IPS-18a (cell line): ENCODE data around the gene LYRM4.

Experiments
- H3K27ac ChIP-seq: one replicate; pipeline ENCODE4 v1.5.1; 2013; ENCODE audit warnings: low read length
- H3K27me3 ChIP-seq: one replicate; pipeline ENCODE4 v1.6.1; 2013; ENCODE audit warnings: mild to moderate bottlenecking, low read length; ENCODE audit not compliant: control insufficient read depth, insufficient read depth
- H3K36me3 ChIP-seq: one replicate; pipeline ENCODE4 v1.6.1; 2013; ENCODE audit warnings: low read depth, low read length; ENCODE audit not compliant: control insufficient read depth
- H3K4me1 ChIP-seq: one replicate; pipeline ENCODE4 v1.6.1; 2013; ENCODE audit warnings: low read depth, low read length; ENCODE audit not compliant: control insufficient read depth
- H3K4me3 ChIP-seq: one replicate; pipeline ENCODE4 v1.5.1; 2013; ENCODE audit warnings: low read length
- H3K9ac ChIP-seq: one replicate; pipeline ENCODE4 v1.6.1; 2013; ENCODE audit warnings: mild to moderate bottlenecking, low read length, moderate library complexity
- H3K9me3 ChIP-seq: one replicate; pipeline ENCODE4 v1.6.1; 2013; ENCODE audit warnings: low read depth, low read length; ENCODE audit not compliant: control insufficient read depth

LYRM4 gene

GRCh38 chr6:5112066-5112799 lies 148.5 kb downstream of the LYRM4 start:
- H3K4me3 ChIP-seq: no peak overlapping the region
- H3K9ac ChIP-seq: no peak overlapping the region
- H3K4me1 ChIP-seq: no peaks in the 10 kb centered on the region
- no peak overlapping the region for H3K27ac ChIP-seq
- H3K36me3 ChIP-seq: no peaks in the 10 kb centered on the region
- no peaks in the 10 kb centered on the region for H3K27me3 ChIP-seq
- no peaks in the 10 kb centered on the region for H3K9me3 ChIP-seq

- H3K27ac ChIP-seq: no peak overlapping the region
- H3K27me3 ChIP-seq: no peaks in the 10 kb centered on the region
- no peak overlapping the region for H3K9ac ChIP-seq
- no peaks in the 10 kb centered on the region for H3K36me3 ChIP-seq
- no peaks in the 10 kb centered on the region for H3K4me1 ChIP-seq
- H3K4me3 ChIP-seq: no peak overlapping the region
- no peaks in the 10 kb centered on the region for H3K9me3 ChIP-seq
These were observed 149.1 kb downstream of the LYRM4 start for GRCh38 chr6:5111626-5112025.

- Histone ChIP-seq H3K27ac (no peak overlapping the region), H3K9ac (no peak overlapping the region), H3K9me3 (no peaks in the 10 kb centered on the region), H3K4me1 (no peaks in the 10 kb centered on the region), H3K27me3 (no peaks in the 10 kb centered on the region), H3K4me3 (no peak overlapping the region), H3K36me3 (no peaks in the 10 kb centered on the region)
These were observed 150.5 kb downstream of the LYRM4 start for GRCh38 chr6:5110246-5110645.

GRCh38 chr6:5109436-5109835 lies 151.3 kb downstream of the LYRM4 start:
- Histone ChIP-seq H3K27ac (no peak overlapping the region), H3K4me1 (no peaks in the 10 kb centered on the region), H3K9me3 (no peaks in the 10 kb centered on the region), H3K27me3 (no peaks in the 10 kb centered on the region), H3K36me3 (no peaks in the 10 kb centered on the region), H3K9ac (no peak overlapping the region), H3K4me3 (no peak overlapping the region)

- H3K4me3 ChIP-seq: no peak overlapping the region
- no peaks in the 10 kb centered on the region for H3K9me3 ChIP-seq
- H3K9ac ChIP-seq: no peak overlapping the region
- no peaks in the 10 kb centered on the region for H3K27me3 ChIP-seq
- no peaks in the 10 kb centered on the region for H3K4me1 ChIP-seq
- H3K27ac ChIP-seq: no peak overlapping the region
- no peaks in the 10 kb centered on the region for H3K36me3 ChIP-seq
These were observed 152.1 kb downstream of the LYRM4 start for GRCh38 chr6:5108536-5109150.

- H3K27ac ChIP-seq: no peak overlapping the region
- no peaks in the 10 kb centered on the region for H3K4me1 ChIP-seq
- H3K9ac ChIP-seq: no peak overlapping the region
These were observed 152.7 kb downstream of the LYRM4 start for GRCh38 chr6:5108068-5108467.

GRCh38 chr6:5107341-5107740 lies 153.4 kb downstream of the LYRM4 start:
- H3K36me3 ChIP-seq: no peaks in the 10 kb centered on the region
- no peaks in the 10 kb centered on the region for H3K27me3 ChIP-seq
- no peak overlapping the region for H3K27ac ChIP-seq
- no peaks in the 10 kb centered on the region for H3K4me1 ChIP-seq
- H3K4me3 ChIP-seq: no peak overlapping the region
- H3K9me3 ChIP-seq: no peaks in the 10 kb centered on the region
- H3K9ac ChIP-seq: no peak overlapping the region

More at GRCh38 chr6:5108068-5108467, 152.7 kb downstream of the LYRM4 start:
- Histone ChIP-seq H3K4me3 (no peak overlapping the region), H3K36me3 (no peaks in the 10 kb centered on the region), H3K9me3 (no peaks in the 10 kb centered on the region), H3K27me3 (no peaks in the 10 kb centered on the region)

- no peak overlapping the region for H3K27ac ChIP-seq
- no peak overlapping the region for H3K4me3 ChIP-seq
- H3K27me3 ChIP-seq: no peaks in the 10 kb centered on the region
- H3K9me3 ChIP-seq: no peaks in the 10 kb centered on the region
- H3K36me3 ChIP-seq: no peaks in the 10 kb centered on the region
- H3K4me1 ChIP-seq: no peaks in the 10 kb centered on the region
- H3K9ac ChIP-seq: no peak overlapping the region
These were observed 155.6 kb downstream of the LYRM4 start for GRCh38 chr6:5105146-5105545.

- H3K4me3 ChIP-seq: no peak overlapping the region
- no peak overlapping the region for H3K27ac ChIP-seq
- H3K27me3 ChIP-seq: no peaks in the 10 kb centered on the region
These were observed 156.1 kb downstream of the LYRM4 start for GRCh38 chr6:5104667-5105066.

GRCh38 chr6:5103250-5103649 lies 157.5 kb downstream of the LYRM4 start:
- no peaks in the 10 kb centered on the region for H3K9me3 ChIP-seq
- no peak overlapping the region for H3K4me3 ChIP-seq
- H3K27ac ChIP-seq: no peak overlapping the region
- H3K36me3 ChIP-seq: no peaks in the 10 kb centered on the region
- no peaks in the 10 kb centered on the region for H3K27me3 ChIP-seq
- no peak overlapping the region for H3K9ac ChIP-seq
- no peaks in the 10 kb centered on the region for H3K4me1 ChIP-seq

More at GRCh38 chr6:5104667-5105066, 156.1 kb downstream of the LYRM4 start:
- no peaks in the 10 kb centered on the region for H3K36me3 ChIP-seq
- H3K9me3 ChIP-seq: no peaks in the 10 kb centered on the region
- H3K9ac ChIP-seq: no peak overlapping the region
- no peaks in the 10 kb centered on the region for H3K4me1 ChIP-seq

GRCh38 chr6:5102267-5102970 lies 158.3 kb downstream of the LYRM4 start:
- Histone ChIP-seq H3K36me3 (no peaks in the 10 kb centered on the region), H3K4me1 (no peaks in the 10 kb centered on the region), H3K27ac (no peak overlapping the region)

More at GRCh38 chr6:5102267-5102970, 158.3 kb downstream of the LYRM4 start:
- Histone ChIP-seq H3K9ac (no peak overlapping the region), H3K4me3 (no peak overlapping the region), H3K9me3 (no peaks in the 10 kb centered on the region), H3K27me3 (no peaks in the 10 kb centered on the region)
